GM18520 (cell line): ENCODE results near the gene PIEZO2.

Experiments used
- ATAC-seq: cut with Tn5 transposase; IDR thresholded peaks from one replicate; pipeline ENCODE4 v1.9.1; 2021; ENCODE audit not compliant: unreplicated experiment

The PIEZO2 gene

DNA sequence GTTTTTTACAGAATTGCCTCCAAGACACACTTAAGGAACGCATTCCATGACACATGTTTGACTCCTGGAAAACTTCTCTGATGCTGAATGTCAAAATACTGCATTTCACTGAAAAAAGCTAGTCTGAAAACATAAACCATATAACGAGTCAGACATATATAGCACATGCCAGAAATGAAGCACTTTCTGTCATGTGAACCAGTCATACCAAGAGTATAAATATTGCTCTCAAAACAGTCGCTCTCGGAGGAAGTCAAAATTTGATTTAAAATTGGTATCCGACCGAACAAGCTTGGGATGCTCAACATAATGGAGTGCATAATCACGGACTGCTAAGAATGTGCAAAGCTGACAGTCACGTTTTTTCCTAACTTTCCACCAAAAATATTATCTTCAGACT is 115.9 kb downstream of the PIEZO2 start:
- no peak for ATAC-seq

DNA sequence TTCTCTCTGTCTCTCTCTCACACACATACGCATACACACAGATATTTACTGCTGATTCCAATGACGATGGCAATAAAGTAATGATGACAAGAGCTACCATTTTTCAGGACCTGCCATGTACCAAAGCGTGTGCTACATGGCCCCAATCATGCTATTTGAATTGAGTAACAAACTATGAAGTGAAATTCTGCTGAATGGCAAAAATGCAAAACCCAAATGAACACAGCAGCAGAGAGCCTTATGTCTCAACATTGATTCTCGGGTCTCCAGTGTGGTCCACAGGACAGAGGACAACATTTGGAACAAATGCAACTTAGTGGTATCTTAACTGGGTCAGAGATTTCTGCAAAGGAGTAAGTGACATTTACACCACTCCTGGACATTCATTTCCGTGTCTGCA is 117.4 kb downstream of the PIEZO2 start:
- no peak for ATAC-seq

DNA sequence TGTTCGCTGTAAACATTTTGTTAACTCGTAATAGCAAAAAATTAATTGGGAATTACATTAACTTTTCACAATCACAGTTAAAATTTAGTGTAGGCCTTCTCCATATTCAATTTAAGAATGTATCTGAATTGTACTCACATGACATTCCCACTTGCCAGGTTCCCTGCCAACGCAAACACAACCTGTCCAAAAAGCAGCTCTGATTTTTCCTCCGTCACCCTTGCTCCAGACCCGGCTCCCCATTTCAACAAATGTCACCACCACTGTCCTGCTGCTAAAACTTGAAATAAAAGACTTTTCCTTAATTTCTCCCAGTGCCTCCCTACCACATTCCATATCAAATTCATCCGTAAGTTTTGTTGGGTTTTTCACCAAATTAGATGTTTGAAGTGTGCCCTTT is 120.3 kb downstream of the PIEZO2 start:
- ATAC-seq: no peak

DNA sequence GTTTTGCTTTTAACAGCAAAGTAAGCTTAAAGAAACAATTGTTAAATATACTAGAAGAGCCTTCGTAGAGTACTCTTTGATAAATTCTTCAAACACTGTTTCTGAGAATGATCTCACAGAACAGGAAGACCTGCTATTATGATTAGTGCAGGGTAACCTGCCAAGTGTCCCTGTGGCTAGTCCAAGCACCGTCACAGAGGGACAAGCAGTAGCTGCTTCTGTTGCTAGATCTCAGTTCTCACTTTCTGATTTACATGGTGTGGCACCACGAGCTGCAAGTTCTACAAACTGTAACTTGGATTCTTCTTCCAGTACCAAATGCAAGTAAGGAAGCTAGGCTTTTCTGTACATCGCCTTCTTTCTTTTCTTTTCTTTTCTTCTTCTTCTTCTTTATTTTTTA is 121.5 kb downstream of the PIEZO2 start:
- peak; percentile 72 for ATAC-seq

DNA sequence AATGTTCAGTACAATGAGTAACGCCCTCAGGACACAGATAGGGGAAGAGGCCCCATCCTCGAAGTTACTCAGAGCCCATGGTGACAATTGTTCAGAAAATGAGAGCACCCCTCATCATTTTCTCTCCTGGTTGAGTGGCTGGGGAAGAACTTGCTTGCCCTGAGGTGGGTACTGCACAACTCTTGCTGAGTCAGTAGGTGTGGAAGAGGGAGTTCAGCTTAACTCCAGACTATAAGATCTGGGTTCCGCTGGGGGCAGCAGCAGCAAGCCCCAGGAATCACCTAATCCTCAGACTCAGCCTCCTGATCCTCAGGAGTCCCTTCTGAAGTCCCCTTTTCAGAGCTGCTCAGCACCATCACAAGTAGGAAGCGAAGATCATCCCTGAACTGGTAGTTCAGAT is 123.7 kb downstream of the PIEZO2 start:
- no peak for ATAC-seq

DNA sequence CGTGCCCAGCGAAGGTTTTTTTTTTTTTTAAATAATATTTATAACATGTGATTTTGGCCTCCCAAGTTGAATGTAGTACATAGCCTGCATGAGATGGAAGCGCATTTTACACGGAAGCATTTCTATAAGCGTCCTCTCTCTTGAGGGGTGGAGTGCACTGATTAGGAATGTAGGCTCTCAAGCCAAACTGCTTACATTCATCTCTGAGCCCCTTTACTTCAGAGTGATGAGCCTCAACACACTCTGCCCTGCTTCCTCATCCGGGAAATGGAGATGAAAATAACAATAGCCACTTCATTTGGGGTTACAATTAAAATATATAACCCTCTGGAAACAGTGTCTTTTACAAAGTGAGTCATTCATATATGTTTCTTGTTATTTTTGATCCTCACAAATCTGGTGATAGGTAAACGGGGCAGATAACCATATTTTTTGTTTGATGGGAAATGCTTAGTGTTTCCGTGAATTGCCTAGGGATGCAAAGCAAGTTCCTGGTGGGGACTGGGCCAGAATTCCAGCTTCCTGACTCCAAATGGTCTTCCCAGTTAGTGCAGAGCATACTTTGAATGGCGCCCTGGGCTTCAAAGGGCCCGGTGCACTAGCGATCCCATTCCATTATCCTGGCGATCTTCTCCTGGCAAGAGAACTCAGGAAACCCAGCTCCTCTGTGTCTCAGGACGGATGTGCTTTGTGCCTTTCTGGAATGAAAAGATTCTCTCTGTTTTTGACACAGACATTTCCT is 124.3 kb downstream of the PIEZO2 start:
- ATAC-seq: no peak

DNA sequence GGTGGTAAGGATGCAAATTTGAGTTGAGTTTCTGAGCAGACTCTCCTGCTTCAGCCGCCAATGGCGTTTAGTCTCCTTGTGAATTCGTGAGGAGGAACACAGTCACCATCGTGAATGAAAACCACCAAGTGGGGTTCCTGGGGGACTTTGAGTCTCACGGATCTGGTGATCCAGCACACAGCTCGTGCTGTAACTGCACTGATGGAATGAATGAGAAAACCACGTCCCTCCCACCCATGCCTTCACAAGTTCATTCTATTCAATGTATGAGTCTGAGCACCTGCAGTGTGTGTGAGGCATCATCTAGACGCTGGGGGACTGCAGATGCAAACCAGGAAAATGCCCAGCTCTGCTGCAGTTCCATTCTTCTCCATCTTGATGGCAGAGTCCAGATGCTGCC is 127.9 kb downstream of the PIEZO2 start:
- no peak for ATAC-seq

DNA sequence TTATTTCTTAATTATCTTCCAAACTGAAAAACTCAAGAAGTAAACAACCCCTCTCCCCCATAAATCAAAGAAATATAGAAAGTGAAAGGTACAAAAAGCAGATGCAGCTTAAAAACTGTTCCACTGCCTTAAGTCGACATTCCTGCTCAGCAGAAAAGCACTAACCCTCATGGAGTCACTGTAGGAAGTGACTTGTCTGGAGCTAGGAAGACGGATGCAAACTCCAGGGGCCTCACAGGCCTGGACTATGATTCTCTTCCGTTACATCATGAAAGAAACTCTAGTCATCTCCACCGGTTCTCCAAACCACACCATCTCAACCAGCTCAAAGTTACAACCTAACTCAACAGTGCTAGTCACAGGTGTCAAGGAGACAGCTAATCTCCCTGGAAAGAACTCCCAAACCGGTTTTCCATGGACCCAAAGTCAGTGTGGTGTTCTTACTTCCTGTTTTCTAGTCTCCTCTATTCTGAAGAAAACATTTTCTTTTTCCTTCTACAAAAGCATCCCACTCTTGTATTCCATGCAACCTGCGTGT is 128.4 kb downstream of the PIEZO2 start:
- ATAC-seq: no peak

DNA sequence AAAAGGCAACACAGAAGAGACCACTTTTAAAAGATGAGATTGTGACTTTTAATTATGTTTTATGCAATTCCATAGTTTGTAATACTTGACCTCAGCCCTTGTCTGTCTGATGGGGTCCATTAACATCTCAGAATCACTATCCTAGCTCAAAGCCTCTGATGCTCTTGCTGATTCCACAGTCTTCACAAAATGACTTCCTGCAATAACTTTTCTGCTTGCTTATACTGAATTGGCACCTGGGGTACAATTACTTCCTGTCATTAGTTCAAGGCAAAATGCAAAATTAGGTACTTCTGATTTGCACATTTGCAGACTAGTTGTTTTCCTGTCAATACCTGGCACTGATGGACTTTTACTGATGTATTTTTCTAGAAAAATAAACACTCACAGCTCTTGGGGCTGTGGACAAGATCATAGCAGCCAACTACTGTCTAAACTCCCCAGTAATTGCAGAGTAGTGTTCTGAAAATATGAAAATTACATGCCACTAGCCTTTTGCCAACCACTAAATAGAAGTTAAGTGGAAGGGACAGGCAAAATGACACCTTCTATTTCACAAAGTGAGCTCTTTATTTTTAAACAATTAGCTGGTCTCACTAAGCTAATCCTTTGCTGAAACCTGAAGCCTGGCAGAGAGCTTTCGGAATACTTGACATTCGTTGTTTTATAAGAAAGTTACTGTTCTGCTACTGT is 129.1 kb downstream of the PIEZO2 start:
- no peak for ATAC-seq

DNA sequence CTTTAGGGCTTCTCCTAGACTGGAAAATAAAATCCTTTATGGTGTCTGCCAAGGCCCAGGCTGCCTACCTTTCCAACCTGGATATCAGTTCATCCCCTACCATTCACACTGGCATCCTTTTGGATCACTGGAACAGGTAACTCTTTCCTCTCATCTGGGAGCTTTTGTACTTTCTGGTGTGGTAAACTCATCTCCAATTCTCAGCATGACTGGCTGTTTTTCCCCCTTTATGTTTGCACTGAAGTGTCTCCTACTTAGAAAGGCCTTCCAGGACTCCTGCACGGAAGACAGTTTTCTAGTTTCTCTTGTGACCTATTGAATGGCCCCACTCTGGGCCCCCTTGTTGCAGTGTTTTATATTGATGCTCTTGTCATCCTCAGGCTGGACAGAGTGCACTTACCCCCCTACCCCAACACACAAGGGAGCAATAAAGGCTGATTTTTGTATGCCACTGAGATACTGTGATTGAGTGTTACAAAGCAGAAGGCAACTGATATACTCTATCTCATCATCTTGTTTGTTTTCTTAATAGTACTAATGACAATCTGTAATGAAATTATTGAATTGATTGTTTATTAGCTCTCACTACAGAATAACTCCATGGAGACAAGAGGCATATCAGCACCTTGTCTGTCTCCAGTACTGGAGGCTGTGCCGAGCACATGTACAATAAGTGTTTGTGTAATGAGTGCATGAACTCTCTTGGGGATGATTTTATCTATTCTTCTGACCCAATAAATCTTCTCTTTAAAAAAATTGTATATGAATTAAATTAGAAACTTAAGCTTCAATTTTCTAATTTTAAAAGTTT is 129.9 kb downstream of the PIEZO2 start:
- ATAC-seq: no peak

DNA sequence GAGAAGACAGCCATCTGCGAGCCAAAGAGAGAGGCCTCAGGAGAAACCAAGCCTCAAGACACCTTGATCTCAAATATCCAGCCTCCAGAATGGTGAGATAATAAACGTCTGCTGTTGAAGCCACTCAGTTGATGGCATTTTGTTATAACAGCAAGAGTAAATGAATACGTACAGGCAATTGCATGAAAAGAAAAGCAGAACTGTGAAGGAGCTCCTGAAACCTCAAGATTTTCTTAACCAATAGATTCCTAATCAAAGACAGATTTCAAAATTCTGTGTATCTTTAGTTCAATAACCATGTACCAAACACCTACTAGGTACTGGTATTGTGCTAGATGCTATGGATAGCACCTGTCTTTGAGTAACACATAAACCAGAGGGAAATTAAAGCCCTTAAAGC is 139.5 kb downstream of the PIEZO2 start:
- no peak for ATAC-seq

DNA sequence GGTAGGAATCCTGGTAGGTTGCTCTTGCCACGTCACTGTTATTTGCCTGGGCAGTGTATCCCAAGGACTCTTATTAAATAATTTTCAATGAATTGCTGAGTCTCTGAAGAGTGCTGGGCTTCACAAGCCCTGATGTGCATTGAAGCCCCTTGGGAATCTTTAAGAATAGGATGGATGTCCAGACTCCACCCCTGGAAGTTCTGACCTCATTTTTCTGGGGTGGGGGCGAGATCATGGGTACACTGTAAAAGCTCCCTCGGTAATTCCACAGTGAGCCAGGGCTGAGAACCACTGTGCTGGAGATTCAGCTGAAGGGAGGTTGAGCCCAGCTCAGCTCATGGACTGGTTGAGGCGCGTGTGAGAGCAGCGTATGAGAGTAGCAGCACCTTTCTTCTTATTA is 140.2 kb downstream of the PIEZO2 start:
- no peak for ATAC-seq

DNA sequence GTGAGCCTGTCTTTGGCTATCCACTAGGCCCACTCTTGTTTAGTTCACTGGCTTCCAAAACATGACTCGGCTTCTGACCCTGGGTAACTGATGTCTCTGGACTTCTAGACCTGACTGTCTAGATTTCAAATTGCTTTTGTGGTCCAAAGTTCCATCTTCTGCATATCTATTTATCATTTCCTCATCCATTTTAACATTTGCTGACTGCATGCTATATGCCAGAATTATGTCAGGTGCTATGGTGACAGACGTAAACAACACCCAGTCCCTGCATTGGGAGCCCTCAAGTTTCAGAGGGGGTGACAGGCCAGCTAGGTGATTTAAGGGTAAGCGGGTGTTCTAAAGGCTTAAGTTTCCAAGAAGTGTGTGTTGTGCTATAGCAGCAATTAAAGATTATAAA is 140.9 kb downstream of the PIEZO2 start:
- no peak for ATAC-seq

DNA sequence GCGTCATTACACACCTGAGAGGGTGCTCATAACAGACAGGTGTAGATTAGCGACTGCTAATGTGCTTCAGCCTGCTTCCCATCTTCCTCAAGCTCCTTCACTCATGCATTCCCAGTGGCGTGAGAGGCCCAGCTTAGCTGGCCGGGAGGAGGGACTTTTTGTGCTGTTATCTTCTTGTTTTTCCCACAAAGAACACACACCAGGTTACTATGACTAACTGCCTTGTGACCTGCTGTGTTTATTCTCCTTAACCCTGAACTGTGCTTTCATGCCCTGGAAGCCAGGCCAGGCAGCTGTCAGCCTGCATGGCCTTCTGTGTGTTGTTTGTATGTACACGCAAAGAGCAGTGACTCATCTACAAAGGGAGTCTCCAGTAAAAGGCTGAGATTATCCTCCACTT is 143.8 kb downstream of the PIEZO2 start:
- ATAC-seq: no peak

DNA sequence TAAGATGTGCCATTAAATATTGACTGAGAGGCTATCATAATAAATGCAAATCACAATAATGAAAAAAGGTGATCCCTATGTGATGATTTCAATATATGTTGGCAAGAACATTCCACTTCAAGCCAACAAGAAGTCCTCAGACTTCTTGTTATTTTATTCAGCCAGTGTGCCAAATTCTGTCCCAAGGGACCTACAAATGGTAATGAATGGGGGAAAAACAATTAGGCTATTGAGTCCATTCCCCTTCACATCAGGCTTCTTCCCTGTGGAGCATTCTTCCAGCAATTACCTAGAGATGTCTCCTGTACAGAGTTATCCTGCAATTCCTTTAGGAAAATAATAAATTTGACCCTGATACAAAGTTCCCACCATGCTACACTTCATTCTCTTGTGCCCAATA is 144.4 kb downstream of the PIEZO2 start:
- no peak for ATAC-seq

DNA sequence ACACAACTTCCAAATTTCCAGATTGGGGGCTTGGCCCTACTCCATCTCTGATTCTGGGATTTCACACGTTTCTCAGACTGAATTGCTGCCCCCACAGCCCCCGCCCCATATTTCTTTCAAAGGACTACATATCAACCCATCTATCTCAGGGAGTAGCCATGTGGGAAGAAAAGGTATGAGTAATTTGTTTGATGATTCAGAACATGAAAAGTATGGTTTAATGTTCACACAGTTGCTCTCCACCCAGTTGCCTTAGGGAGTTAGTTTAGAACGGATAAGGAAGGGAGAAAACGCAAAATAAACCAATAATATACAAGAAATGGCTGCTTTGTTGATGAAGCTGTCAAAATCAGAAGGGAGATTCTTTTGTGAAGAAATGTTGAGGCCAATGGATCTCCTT is 145.1 kb downstream of the PIEZO2 start:
- ATAC-seq: no peak

DNA sequence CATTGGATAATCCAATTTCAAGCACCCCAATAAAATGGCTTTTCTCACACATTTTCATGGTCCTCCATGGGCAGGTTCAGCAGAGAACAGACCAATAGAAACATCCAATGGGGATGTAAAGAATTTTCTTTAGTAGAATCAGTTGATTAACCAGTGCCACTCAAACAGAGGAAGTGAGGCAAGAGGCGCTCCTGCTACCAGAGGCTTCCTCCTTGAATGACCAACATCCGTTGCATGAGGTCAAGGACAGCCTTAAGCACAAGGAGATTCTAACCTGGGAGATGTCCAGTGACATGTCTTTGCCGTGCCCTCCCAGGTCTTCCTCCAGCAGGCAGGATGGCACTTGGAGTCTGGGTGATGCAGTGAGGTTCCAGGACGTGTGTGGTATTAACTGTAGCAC is 146.6 kb downstream of the PIEZO2 start:
- no peak for ATAC-seq

DNA sequence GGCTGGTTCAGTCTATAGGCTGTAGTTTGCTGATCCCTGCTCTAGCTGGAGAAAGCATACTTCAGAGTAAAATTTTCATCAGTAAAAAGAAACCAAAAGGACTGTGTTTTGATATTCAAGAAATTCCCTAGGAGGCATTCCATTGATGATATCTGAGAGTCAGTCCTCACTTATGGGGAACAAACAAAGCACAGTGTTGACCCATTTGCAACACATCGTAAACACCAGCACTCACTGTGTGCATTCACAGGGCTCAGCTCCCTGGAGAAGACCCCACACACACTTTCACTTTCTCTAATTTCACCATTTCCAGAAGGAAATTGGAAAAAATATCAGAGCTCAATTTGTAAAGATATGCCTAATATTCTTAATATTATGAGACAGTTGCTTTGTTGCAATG is 147.1 kb downstream of the PIEZO2 start:
- no peak for ATAC-seq

DNA sequence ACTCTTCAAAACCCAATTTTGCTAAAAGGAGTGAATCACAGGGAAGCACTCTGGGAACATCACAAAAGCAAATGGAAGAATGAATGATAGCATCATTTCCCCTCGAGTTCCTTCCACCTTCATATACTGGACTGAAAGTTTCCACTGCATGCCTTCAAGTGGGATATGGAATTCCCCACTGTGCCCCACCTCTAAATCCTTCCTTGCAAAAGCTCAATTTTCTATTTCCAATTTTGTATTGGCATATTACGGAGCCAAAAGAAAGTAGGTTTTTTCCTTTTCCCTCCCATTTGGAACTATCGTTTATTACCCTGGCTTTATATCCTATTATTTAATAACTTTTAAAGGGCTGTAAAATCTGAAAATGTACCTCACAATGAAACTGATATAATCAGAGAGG is 149.3 kb downstream of the PIEZO2 start:
- ATAC-seq: no peak

DNA sequence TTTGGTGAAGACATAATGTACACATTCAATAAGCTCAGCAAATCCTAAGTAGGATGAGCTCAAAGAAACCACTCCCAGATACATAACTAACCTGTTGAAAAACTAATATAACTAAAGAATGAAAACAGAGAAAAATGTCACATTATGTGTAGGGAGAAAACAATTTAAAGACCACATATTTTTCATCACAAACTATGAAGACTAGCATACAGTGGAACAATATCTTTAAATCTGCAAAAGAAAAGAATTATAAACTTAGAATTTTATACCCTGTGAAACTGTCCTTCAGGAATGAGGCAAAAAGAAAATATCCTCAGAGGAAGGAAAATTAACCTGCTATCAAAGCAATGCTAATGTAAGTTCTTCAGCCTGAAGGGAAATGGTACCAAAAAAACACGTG is 151.5 kb downstream of the PIEZO2 start:
- no peak for ATAC-seq

DNA sequence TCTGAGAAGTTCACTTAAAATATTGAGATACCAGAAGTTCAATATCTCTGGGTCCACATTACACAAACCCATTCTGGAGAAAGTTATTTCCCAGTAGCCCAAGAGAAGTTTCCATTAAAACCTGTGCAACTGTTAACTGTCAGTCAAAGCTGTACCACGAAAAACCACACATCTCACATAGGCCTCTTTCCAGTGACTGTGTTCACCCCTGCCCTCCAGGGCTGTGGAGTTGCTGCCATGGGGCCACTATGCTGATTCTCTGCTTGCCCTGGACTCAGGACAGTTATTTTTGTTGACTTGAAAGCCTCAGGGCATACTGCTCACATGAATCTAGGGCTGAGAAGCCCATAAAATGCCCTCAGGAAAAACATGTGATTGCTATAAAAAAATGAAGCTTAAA is 153.8 kb downstream of the PIEZO2 start:
- no peak for ATAC-seq

DNA sequence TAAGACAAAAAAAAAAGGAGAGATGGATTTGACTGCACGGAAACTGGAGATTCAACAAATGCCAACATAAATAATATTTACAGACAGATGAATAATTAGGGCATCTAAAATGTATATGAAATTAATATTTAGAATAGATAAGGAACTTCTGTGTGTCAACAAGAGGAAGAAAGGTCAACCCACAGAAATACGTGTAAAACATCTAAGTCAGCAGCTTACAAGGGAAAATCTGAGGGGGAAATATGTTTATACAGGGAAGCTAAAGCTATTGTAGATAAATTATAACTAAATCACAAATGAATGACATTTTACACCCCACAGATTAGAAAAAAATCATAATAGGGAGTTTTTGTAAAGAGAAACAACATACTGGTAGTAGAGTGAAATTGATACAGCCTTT is 159.9 kb downstream of the PIEZO2 start:
- ATAC-seq: no peak
